MCF 10A (cell line): ENCODE data around the gene MYLK2. TPM values are rescaled to one million over a fixed set of nuclear protein-coding genes. Genes with fewer than 3 reads are reported as not detected.

Source experiments
- BruUV-seq: library from RNA; stranded (reverse); fragments of 400-500 nt; replicated peaks from 2 replicates; lab custom pipeline; 2021; lab: Mats Ljungman, UMichigan
- CTCF ChIA-PET: fragments of 300-600 bp; sonication (Branson Sonifier 250); formaldehyde crosslinking; extraction: SDS; loops from one replicate; lab custom pipeline; 2021; ENCODE audit warnings: antibody characterized with exemption, inconsistent platforms; lab: Yijun Ruan, JAX
- POLR2A ChIA-PET: fragments of 300-600, 350-650 bp; sonication (Branson Sonifier 250); formaldehyde crosslinking; extraction: SDS; loops from one replicate; lab custom pipeline; 2020; ENCODE audit warnings: antibody characterized with exemption, inconsistent platforms; lab: Yijun Ruan, JAX
- DNase-seq: peaks from one replicate; pipeline ENCODE4 v3.0.0-alpha.2; 2018; ENCODE audit not compliant: unreplicated experiment
- H3K27ac Mint-ChIP-seq: one replicate; pipeline ENCODE4 v1.8.0; 2022; ENCODE audit warnings: mild to moderate bottlenecking, low read depth, mixed read lengths; ENCODE audit not compliant: unreplicated experiment
- H3K27me3 Mint-ChIP-seq: one replicate; pipeline ENCODE4 v1.8.0; 2022; ENCODE audit warnings: mixed read lengths; ENCODE audit not compliant: insufficient read depth, unreplicated experiment
- H3K36me3 Mint-ChIP-seq: one replicate; pipeline ENCODE4 v1.8.0; 2022; ENCODE audit warnings: mild to moderate bottlenecking, moderate library complexity, mixed read lengths; ENCODE audit not compliant: insufficient read depth, unreplicated experiment
- H3K4me1 Mint-ChIP-seq: one replicate; pipeline ENCODE4 v1.8.0; 2022; ENCODE audit warnings: mixed read lengths; ENCODE audit not compliant: insufficient read depth, unreplicated experiment
- H3K4me3 Mint-ChIP-seq: one replicate; pipeline ENCODE4 v1.8.0; 2022; ENCODE audit warnings: mild to moderate bottlenecking, moderate library complexity, mixed read lengths; ENCODE audit not compliant: unreplicated experiment
- H3K9me3 Mint-ChIP-seq: one replicate; pipeline ENCODE4 v1.8.0; 2022; ENCODE audit warnings: mixed read lengths; ENCODE audit not compliant: unreplicated experiment
- intact Hi-C: fragments of 100-400 bp; cut with micrococcal nuclease; formaldehyde crosslinking; loops from 2 replicates; pipeline ENCODE4 v1.14.1; 2022
- total RNA-seq: library from RNA; stranded (reverse); gene quantifications from 2 replicates; pipeline ENCODE4 v1.2.3, GENCODE V29; 2022
- TF ChIP-seq, protein P1 (sequence below): fragments of 200-600 bp; IDR thresholded peaks from one replicate; pipeline ENCODE4 v1.8.0; 2022; ENCODE audit warnings: antibody characterized with exemption, mild to moderate bottlenecking; ENCODE audit not compliant: unreplicated experiment

Gene MYLK2
- total RNA-seq, 1 experiment from 2014 or later: 0.14 TPM

GRCh38 chr20:31823360-31824124 is 4.4 kb downstream of the MYLK2 start:
- TF ChIP-seq, protein P1, sequence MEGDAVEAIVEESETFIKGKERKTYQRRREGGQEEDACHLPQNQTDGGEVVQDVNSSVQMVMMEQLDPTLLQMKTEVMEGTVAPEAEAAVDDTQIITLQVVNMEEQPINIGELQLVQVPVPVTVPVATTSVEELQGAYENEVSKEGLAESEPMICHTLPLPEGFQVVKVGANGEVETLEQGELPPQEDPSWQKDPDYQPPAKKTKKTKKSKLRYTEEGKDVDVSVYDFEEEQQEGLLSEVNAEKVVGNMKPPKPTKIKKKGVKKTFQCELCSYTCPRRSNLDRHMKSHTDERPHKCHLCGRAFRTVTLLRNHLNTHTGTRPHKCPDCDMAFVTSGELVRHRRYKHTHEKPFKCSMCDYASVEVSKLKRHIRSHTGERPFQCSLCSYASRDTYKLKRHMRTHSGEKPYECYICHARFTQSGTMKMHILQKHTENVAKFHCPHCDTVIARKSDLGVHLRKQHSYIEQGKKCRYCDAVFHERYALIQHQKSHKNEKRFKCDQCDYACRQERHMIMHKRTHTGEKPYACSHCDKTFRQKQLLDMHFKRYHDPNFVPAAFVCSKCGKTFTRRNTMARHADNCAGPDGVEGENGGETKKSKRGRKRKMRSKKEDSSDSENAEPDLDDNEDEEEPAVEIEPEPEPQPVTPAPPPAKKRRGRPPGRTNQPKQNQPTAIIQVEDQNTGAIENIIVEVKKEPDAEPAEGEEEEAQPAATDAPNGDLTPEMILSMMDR: no peak
- Mint-ChIP-seq H3K27me3 (peaks cover 5% of the 10 kb centered on the region), H3K4me3 (no peak overlapping the region), H3K36me3 (no peaks in the 10 kb centered on the region), H3K4me1 (no peaks in the 10 kb centered on the region), H3K9me3 (no peaks in the 10 kb centered on the region), H3K27ac (no peak overlapping the region)
- BruUV-seq: no TSS peak
- DNase-seq: no peak
- intact Hi-C loops: loop anchor here (1.0 to 5.0 kb wide), 3 partner anchors 23 to 384 kb away; partner anchors contain the start of genes PLAGL2 and POFUT1
- POLR2A ChIA-PET: interaction anchor here (0.6 to 0.7 kb wide), 2 partner anchors 208 to 331 kb away, joined by 3 read pairs; no protein-coding TSS in a partner anchor
- CTCF ChIA-PET: interaction anchor here (0.6 to 7.3 kb wide), 80 partner anchors 8 to 1535 kb away, joined by 3 to 158 read pairs (median 4); partner anchors contain the start of genes FOXS1, PDRG1 and TM9SF4

GRCh38 chr20:31824125-31824485 is 4.9 kb downstream of the MYLK2 start:
- TF ChIP-seq, protein P1: no peak
- ChIA-PET POLR2A (no interaction called here), CTCF (interaction anchor here (0.6 to 7.3 kb wide), 24 partner anchors 8 to 429 kb away, joined by 3 to 158 read pairs (median 7); partner anchors contain the start of genes FOXS1, PDRG1 and XKR7)
- no peak for DNase-seq
- H3K9me3 Mint-ChIP-seq: no peaks in the 10 kb centered on the region
- intact Hi-C loops: loop anchor here (5.0 kb wide), 1 partner anchor 383 kb away; the partner anchor contains the start of genes PLAGL2 and POFUT1
- H3K27ac Mint-ChIP-seq: no peak overlapping the region
- H3K36me3 Mint-ChIP-seq: no peaks in the 10 kb centered on the region
- no TSS peak for BruUV-seq
- H3K4me3 Mint-ChIP-seq: no peak overlapping the region
- H3K4me1 Mint-ChIP-seq: no peaks in the 10 kb centered on the region
- peaks cover 11% of the 10 kb centered on the region for H3K27me3 Mint-ChIP-seq

DNA sequence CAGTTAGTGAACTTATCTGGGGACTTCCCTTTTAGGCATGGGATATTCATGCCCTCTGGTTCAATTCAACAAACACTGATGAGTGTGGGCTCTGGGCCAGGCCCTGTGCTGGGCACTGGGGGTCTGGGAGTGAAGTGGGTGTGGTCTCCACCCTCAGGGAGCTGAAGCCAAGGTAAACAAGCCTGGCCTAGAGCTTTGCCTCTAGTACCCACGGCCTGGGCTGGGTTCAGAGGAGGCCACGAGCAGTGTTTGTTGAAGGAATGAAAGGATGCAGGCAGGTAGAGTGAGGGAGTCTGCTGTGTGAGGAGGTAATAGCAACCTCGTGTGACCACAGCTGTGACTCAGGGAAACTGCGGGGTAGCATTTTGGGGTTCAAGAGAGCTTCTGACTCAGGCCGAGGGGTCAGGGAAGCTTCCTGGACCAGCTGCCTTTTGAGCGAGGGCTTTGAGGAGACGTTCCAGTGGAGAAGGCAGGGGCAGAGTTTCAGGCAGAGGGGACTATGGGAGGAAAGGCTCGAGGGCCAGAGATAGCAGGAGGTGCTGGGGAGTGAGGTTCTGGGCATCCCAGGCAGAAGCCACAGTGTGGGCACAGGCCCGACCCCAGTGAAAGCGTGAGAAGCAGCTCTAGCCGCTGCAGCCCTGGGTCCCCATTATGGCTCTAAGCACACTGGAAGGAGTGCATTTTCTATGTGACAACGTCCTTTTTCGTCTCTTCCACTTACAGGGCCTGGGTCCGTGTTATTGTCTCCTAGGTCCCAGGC is 5.6 kb downstream of the MYLK2 start:
- no peaks in the 10 kb centered on the region for H3K4me1 Mint-ChIP-seq
- H3K27me3 Mint-ChIP-seq: peaks cover 15% of the 10 kb centered on the region
- ChIA-PET POLR2A (interaction anchor here (0.6 kb wide), 1 partner anchor 204 kb away, joined by 3 read pairs; no protein-coding TSS in a partner anchor), CTCF (interaction anchor here (0.6 to 7.3 kb wide), 19 partner anchors 8 to 374 kb away, joined by 3 to 158 read pairs (median 5); partner anchors contain the start of genes PDRG1 and XKR7)
- H3K27ac Mint-ChIP-seq: no peak overlapping the region
- H3K36me3 Mint-ChIP-seq: no peaks in the 10 kb centered on the region
- DNase-seq: no peak
- H3K4me3 Mint-ChIP-seq: no peak overlapping the region
- intact Hi-C loops: loop anchor here (5.0 kb wide), 1 partner anchor 383 kb away; the partner anchor contains the start of genes PLAGL2 and POFUT1
- no peaks in the 10 kb centered on the region for H3K9me3 Mint-ChIP-seq
- TF ChIP-seq, protein P1: no peak
- BruUV-seq: no TSS peak
